ENCODE data around the gene SRF.
A peak's percentile ranks its signal among the peaks of the same experiment; 100 is the strongest.

SRF gene

GRCh38 chr6:43141644-43142043 is 29.4 kb upstream of the SRF start:
- no peak overlapping the region for H3K4me3 ChIP-seq (replicated peaks in 1 of 2; ENCODE audit: low read depth in 2 of 2, low read length in 2 of 2)
- no peak for DNase-seq (ENCODE audit: low read depth in 2 of 2)
- TF ChIP-seq CTCF (IDR thresholded peaks at IDR 0.05; ENCODE audit: low read depth, low read length) = no peak

- DNase-seq (ENCODE audit: low read depth in 2 of 2) = no peak
- no peak for TF ChIP-seq CTCF (IDR thresholded peaks at IDR 0.05; ENCODE audit: low read depth, low read length)
- H3K4me3 ChIP-seq (replicated peaks in 1 of 2; ENCODE audit: low read depth in 2 of 2, low read length in 2 of 2) = no peak overlapping the region
Measured at GRCh38 chr6:43142101-43142500, 29.0 kb upstream of the SRF start.

- peak; percentile 98 for TF ChIP-seq CTCF (IDR thresholded peaks at IDR 0.05; ENCODE audit: low read depth, low read length)
- DNase-seq (ENCODE audit: low read depth in 2 of 2) = peak; percentile 85 to 96
- H3K4me3 ChIP-seq (replicated peaks in 1 of 2; ENCODE audit: low read depth in 2 of 2, low read length in 2 of 2) = no peak overlapping the region
Measured at GRCh38 chr6:43143235-43144128, 27.6 kb upstream of the SRF start.

GRCh38 chr6:43144879-43145278 is 26.2 kb upstream of the SRF start:
- no peak overlapping the region for H3K4me3 ChIP-seq (replicated peaks in 1 of 2; ENCODE audit: low read depth in 2 of 2, low read length in 2 of 2)
- peak in 1 of 2 donors; percentile 51 for DNase-seq (ENCODE audit: low read depth in 2 of 2)
- TF ChIP-seq CTCF (IDR thresholded peaks at IDR 0.05; ENCODE audit: low read depth, low read length) = no peak

GRCh38 chr6:43146261-43146660 is 24.8 kb upstream of the SRF start:
- H3K4me3 ChIP-seq (replicated peaks in 1 of 2; ENCODE audit: low read depth in 2 of 2, low read length in 2 of 2) = no peak overlapping the region
- no peak for DNase-seq (ENCODE audit: low read depth in 2 of 2)
- TF ChIP-seq CTCF (IDR thresholded peaks at IDR 0.05; ENCODE audit: low read depth, low read length) = no peak

- no peak for DNase-seq (ENCODE audit: low read depth in 2 of 2)
- H3K4me3 ChIP-seq (replicated peaks in 1 of 2; ENCODE audit: low read depth in 2 of 2, low read length in 2 of 2) = no peak overlapping the region
- TF ChIP-seq CTCF (IDR thresholded peaks at IDR 0.05; ENCODE audit: low read depth, low read length) = no peak
Measured at GRCh38 chr6:43146709-43147688, 24.1 kb upstream of the SRF start.
